GM21447 (cell line): ENCODE results near the gene TMEM203.

Experiments
- ATAC-seq: cut with Tn5 transposase; IDR thresholded peaks from one replicate; pipeline ENCODE4 v1.9.1; 2021; ENCODE audit not compliant: unreplicated experiment

Gene TMEM203

DNA sequence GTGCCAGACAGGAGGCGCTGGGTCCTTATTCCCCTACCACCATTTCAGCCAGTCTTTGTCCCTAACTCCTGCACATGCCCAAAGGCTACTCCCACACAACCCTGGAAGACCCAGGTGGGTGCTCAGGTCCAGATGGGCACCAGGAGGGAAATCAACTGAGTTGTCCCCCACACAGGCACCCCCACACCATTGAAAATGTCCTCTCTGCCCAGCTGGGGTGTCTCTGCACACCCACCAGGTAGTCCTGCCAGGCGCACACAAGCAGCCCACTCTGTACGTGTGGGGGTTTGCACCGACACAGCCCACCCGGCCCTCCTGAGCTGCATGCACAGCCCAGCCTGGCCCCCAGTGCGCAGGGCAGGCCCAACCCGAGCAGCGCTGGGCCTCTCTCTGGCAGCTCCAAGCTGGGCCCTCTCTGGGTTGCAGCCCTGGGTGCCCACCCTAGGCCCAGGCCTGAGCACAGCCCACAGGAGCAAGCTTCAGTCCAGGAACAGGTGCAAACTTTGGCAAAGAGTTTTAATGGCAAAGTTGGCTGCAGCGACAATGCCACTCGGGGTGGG lies 14.4 kb upstream of the TMEM203 start:
- no peak for ATAC-seq

GRCh38 chr9:137218754-137219271 lies 13.4 kb upstream of the TMEM203 start:
- ATAC-seq, result no peak

DNA sequence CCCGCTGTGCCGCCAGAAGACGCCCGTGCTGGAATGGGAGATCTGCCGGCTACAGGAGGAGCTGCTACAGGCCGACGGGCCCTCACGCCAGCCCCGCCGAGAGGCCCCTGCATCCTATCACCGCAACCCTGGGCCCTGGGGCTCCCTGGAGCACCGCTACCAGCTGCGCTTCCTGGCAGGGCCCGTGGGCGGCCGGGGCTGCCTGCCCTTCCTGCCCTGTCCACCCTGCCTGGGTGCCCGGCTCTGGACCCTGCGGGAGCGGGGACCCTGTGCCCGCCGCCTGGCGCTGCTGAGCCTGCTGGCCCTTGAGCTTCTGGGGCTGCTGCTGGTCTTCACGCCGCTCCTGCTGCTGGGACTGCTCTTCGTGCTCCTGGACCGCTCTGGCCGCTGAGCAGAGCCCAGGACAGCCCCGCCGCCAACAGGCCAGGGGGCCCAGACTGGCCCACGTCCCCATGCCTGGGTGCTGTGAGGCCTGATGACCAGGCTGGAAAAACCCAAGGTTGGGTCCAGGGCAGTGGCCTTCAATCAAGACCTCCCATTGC lies 12.8 kb upstream of the TMEM203 start:
- no peak for ATAC-seq

GRCh38 chr9:137217276-137218211 lies 12.1 kb upstream of the TMEM203 start:
- no peak for ATAC-seq

DNA sequence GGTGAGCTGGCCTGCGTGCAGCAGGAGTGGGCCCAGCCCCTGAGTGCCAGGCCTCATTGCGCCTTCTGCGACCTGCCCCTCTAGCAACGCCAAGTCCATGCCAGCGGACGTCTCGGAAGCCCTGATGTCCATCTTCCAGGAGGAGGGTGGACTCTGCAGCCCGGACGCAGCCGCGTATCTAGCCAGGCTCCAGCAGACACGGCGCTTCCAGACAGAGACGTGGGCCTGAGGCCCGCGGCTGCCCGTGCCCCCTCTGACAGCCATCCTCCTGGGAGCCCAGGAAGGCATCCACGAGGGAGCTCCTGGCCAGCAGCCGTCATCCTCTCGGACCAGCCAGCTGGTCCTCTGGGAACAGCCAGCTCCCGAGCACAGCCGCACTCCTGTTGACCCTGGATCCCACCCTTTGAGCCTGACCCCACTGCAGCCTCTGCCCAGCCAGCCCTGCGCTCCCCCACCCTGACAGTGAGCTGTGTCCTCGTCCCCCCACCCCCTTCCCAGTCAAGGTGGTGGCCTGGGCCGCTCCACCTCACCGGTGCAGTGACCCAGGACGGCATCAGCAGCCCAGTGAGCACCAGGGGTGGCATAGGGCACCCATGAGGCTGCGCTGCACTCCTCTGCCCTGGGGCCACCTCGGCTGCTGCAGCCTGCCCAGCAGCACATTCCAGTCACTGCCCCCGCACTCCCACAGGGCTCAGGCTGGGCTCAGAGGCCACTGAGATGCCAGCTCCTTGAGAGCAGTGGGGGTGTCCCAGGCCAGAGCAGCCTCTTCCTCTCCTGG lies 10.9 kb upstream of the TMEM203 start:
- ATAC-seq, result no peak

DNA sequence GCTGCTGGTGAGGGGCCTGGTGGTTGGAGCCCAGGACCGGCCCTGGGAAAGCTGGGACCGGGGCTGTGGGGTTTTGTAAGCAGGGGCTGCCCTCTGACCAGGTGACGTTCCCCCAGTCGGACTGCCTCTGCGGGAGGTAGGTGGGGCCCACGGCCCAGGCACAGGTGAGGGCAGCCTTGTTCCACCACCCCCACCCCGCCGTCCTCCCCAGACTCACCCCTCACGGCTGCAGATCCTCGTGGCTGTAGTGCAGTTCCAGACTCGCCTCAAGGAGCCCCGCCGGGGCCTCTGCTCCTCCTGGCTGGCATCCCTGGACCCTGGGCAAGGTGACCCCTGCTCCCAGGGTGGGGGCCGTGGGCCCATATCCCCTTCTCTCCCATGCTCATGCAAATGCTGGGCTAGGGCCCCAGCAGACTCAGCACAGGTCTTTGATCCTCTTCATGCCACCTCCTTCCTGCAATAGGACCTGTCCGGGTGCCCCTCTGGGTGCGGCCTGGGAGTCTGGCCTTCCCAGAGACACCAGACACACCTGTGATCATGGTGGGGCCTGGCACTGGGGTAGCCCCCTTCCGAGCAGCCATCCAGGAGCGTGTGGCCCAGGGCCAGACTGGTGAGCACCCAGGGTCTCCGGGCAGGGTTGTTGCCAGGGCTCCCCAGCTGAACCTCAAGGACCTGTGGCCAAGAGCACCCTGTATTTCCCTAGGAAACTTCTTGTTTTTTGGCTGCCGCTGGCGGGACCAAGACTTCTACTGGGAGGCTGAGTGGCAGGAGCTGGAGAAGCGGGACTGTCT lies 9.9 kb upstream of the TMEM203 start:
- ATAC-seq, result no peak

GRCh38 chr9:137214620-137215019 lies 9.2 kb upstream of the TMEM203 start:
- no peak for ATAC-seq

GRCh38 chr9:137213160-137214060 lies 8.0 kb upstream of the TMEM203 start:
- no peak for ATAC-seq

- no peak for ATAC-seq
These were observed 7.1 kb upstream of the TMEM203 start for GRCh38 chr9:137212520-137212919.

DNA sequence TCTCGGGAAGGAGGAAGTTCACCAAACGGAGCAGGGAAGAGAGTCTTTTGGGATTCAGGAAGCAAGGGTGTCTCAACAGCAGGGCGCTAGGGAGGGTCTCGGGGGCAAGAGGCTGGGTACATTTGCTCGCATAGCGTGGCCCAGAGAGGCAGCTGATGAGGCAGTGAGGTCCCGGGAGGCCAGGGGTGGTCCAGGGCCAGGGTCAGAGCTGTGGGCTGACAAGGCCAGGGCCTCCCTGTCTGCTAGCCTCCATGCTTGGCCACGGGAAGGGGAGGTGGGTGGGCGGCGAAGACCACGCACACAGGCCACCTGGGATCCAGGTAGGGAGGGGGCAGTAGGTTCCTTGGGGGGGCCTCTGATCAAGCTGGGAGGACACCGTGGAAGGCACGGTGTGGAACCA lies 6.1 kb upstream of the TMEM203 start:
- ATAC-seq, result no peak

GRCh38 chr9:137206602-137207001 lies 1.2 kb upstream of the TMEM203 start:
- no peak for ATAC-seq

GRCh38 chr9:137204731-137205125 lies 720 bp downstream of the TMEM203 start:
- no peak for ATAC-seq

- no peak for ATAC-seq
These were observed 2.5 kb downstream of the TMEM203 start for GRCh38 chr9:137202966-137203365.

- no peak for ATAC-seq
These were observed 4.1 kb downstream of the TMEM203 start for GRCh38 chr9:137201205-137201868.

DNA sequence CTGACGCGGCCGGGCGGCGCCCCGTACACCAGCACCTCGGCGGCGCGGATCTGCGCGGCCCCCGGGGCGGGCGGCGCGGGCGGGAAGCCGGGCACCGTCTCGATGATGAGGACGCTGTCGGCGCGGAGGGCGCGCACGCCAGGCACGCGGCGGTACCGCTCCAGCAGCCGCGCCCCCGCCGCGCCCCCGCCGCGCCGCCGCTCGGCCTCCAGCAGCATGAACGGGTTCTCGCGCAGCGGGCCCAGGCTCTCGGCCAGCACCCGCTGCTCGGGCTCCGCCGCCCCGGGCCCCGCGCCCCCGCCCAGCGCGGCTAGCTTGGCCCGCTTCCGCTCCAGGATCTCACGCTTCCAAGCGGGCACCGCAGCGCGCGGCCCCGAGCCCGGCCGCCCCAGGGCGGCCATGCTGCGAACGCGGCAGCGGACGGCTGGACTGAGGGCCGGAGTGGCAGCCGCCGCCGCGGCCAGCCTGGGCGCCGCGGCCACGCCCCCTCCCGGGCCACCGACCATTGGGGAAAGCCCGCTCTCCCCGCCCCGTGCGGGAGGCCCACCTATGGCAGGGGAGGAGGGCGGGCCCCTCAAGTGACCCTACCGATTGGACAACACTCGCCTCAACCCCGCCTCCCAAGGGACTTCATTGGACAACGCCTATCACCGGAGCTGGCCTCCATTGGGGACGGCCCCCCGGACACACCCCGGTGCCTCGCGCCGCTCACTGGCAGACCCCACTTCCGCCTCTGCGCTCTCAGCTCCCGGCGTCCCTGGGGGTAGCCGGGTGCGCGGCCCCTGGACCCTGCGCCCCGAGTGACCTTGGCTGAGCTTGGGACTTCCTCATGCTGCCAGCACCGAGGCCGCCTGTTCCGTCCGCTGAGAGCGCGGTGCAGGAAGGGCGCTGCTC lies 4.9 kb downstream of the TMEM203 start, which contains the start of gene TPRN:
TPRN (minus strand) TSS at position 431 of the 894 bp plus-strand sequence; CDS start at position 401, 30 bp downstream.
- ATAC-seq, result peak; percentile 90

DNA sequence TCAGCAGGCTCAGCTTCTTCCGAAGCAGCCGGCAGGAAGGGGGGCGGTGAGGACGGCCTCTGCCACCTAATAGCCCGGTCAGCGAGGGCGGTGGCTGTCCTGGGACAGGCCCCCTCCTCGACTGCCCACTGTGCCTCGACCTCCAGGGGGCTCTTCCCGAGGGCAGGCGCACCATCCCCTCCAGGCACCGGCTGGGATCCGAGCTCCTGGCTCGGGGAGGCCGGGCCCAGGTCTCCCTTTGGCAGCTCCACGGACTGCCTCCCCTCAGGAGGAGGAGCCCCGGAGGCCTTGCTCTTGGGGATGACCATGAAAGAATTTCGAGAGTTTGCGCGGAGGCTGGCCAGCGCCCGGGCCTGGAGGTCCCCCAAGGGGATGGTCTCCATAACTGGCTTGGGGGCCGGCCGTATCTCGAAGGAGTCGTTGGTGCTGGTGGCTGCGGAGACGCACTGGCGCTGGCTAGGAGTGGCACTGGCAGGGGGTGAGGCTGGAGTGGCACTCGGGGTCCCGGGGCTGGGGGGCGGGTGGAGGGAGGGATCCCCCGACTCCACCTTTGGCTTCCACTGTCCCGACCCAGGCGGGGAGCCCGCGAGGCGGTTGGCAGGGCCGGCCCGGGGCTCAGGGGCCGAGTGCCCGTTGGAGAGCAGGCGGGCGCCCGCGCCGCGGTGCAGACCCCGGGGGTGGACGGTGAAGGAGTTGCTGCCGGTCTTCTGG lies 5.9 kb downstream of the TMEM203 start:
- ATAC-seq, result no peak

DNA sequence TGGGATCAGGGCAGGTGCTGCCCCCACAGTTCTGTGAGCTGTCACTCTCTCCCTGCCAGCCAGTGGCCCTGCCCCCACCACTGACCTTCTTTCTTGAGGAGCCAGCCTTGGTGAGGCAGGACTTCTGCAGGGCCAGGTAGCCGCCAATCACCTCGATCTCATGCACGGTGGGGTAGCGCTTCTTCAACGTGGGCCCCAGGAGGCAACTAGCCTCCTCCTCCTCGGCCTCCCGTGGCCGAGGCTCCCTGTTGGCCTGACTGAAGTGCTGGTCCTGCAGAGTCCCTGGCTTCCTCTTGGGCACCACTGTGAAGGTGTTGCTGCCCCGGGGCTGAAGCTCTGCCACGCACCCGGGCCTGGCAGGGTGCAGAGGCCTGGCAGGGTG lies 6.6 kb downstream of the TMEM203 start:
- no peak for ATAC-seq
